ENCODE measurements around the gene CHPF.

- no peak for TF ChIP-seq CTCF (IDR thresholded peaks at IDR 0.05; ENCODE audit: insufficient read depth, low read length, poor library complexity, severe bottlenecking)
- no peak for TF ChIP-seq EZH2phosphoT487 (conservative IDR thresholded peaks at IDR 0.05; ENCODE audit: low read length)
These were observed 17.1 kb downstream of the CHPF start for GRCh38 chr2:219526320-219527075.

Measured in SU-DHL-6 (cell line).